HEK293 (cell line): Measurements from ENCODE around the gene ERMN.

Experiments used
- CTCF ChIA-PET: fragments of 350-600 bp; formaldehyde crosslinking; extraction: SDS; loops from one replicate; lab custom pipeline; 2021; ENCODE audit warnings: antibody characterized with exemption; lab: Yijun Ruan, JAX
- POLR2A ChIA-PET: fragments of 300-600 bp; formaldehyde crosslinking; extraction: SDS; loops from one replicate; lab custom pipeline; 2020; ENCODE audit warnings: antibody characterized with exemption, inconsistent platforms; lab: Yijun Ruan, JAX
- H3K27ac ChIP-seq: fragments of 200-500 bp; sonication (Bioruptor generic); 2 replicates; pipeline ENCODE4 v1.5.1; 2014; ENCODE audit warnings: low read depth, low read length, control low read depth, inconsistent platforms; ENCODE audit errors: extremely low read depth
- H3K36me3 ChIP-seq, 2 experiments: fragments of 200-500 bp in 1 of 2; sonication (Bioruptor generic) in 1 of 2; 1 replicate in 1 of 2; 2 replicates in 1 of 2; pipeline ENCODE4 v1.5.1; 2014 to 2017; ENCODE audit warnings: inconsistent platforms in 2 of 2, low read length in 2 of 2; ENCODE audit not compliant: control insufficient read depth in 2 of 2, insufficient read depth in 1 of 2
- H3K4me1 ChIP-seq: fragments of 200-500 bp; sonication (Bioruptor generic); 2 replicates; pipeline ENCODE4 v1.5.1; 2014; ENCODE audit warnings: mild to moderate bottlenecking, low read length, inconsistent platforms; ENCODE audit not compliant: control insufficient read depth, insufficient read depth
- H3K4me3 ChIP-seq: 2 replicates; pipeline ENCODE4 v1.5.1; 2011; ENCODE audit warnings: low read depth, mild to moderate bottlenecking, control low read depth, low read length, moderate library complexity
- H3K9me3 ChIP-seq: fragments of 200-500 bp; sonication (Bioruptor generic); 2 replicates; pipeline ENCODE4 v1.5.1; 2014; ENCODE audit warnings: low read depth, low read length, inconsistent platforms; ENCODE audit not compliant: control insufficient read depth, insufficient read depth
- AEBP2 ChIP-seq: fragments of 450-650 bp; formaldehyde crosslinking; IDR thresholded peaks from 2 replicates; pipeline ENCODE4 v1.5.1; 2016; ENCODE audit warnings: missing biosample characterization, missing genetic modification characterization, borderline replicate concordance
- SCRT1 ChIP-seq: fragments of 450-650 bp; formaldehyde crosslinking; IDR thresholded peaks from 2 replicates; pipeline ENCODE4 v1.5.1; 2016; ENCODE audit warnings: missing biosample characterization, missing genetic modification characterization, borderline replicate concordance
- ZBTB44 ChIP-seq: fragments of 450-650 bp; IDR thresholded peaks from 2 replicates; pipeline ENCODE4 v1.5.1; 2018; ENCODE audit warnings: missing biosample characterization, mild to moderate bottlenecking, missing genetic modification characterization
- ZBTB48 ChIP-seq: fragments of 450-650 bp; formaldehyde crosslinking; IDR thresholded peaks from 2 replicates; pipeline ENCODE4 v1.5.1; 2016; ENCODE audit warnings: missing biosample characterization, missing genetic modification characterization
- ZNF157 ChIP-seq: fragments of 450-650 bp; formaldehyde crosslinking; IDR thresholded peaks from 2 replicates; pipeline ENCODE4 v1.5.1; 2016; ENCODE audit warnings: missing biosample characterization, missing genetic modification characterization
- ZNF280D ChIP-seq: fragments of 450-650 bp; formaldehyde crosslinking; IDR thresholded peaks from 2 replicates; pipeline ENCODE4 v1.5.1; 2016; ENCODE audit warnings: missing biosample characterization, missing genetic modification characterization
- ZNF549 ChIP-seq: fragments of 450-650 bp; IDR thresholded peaks from 2 replicates; pipeline ENCODE4 v1.5.1; 2018; ENCODE audit warnings: missing biosample characterization, missing genetic modification characterization, mild to moderate bottlenecking, inconsistent platforms, moderate library complexity
- ZNF76 ChIP-seq: fragments of 450-650 bp; formaldehyde crosslinking; IDR thresholded peaks from 2 replicates; pipeline ENCODE4; 2016; ENCODE audit warnings: low read depth, missing biosample characterization, missing genetic modification characterization, borderline replicate concordance
- ZNF768 ChIP-seq: fragments of 450-650 bp; formaldehyde crosslinking; IDR thresholded peaks from 2 replicates; pipeline ENCODE4 v1.5.1; 2018; ENCODE audit warnings: missing biosample characterization, mild to moderate bottlenecking, missing genetic modification characterization
- ZNF843 ChIP-seq: fragments of 450-650 bp; formaldehyde crosslinking; IDR thresholded peaks from 2 replicates; pipeline ENCODE4 v1.5.1; 2016; ENCODE audit warnings: missing biosample characterization, missing genetic modification characterization
- TF ChIP-seq, protein P1 (sequence below): fragments of 450-650 bp; formaldehyde crosslinking; IDR thresholded peaks from 2 replicates; pipeline ENCODE4 v1.5.1; 2016; ENCODE audit warnings: missing biosample characterization, missing genetic modification characterization
- TF ChIP-seq, protein P2 (sequence below): fragments of 450-650 bp; formaldehyde crosslinking; IDR thresholded peaks from 2 replicates; pipeline ENCODE4 v1.5.1; 2016; ENCODE audit warnings: missing biosample characterization, missing genetic modification characterization

Gene ERMN

GRCh38 chr2:157334335-157334734 lies 8.7 kb upstream of the ERMN start:
- CTCF ChIA-PET: interaction anchor here (0.9 to 6.3 kb wide), 7 partner anchors 9 to 656 kb away, joined by 3 to 100 read pairs (median 4); partner anchors contain the start of gene ERMN
- Histone ChIP-seq H3K4me3 (no peak overlapping the region), H3K4me1 (no peaks in the 10 kb centered on the region), H3K36me3 (no peaks in the 10 kb centered on the region), H3K9me3 (no peaks in the 10 kb centered on the region), H3K27ac (no peak overlapping the region)
- TF ChIP-seq ZBTB44 (tag by site-specific recombination): no peak
- TF ChIP-seq ZBTB48 (tag by site-specific recombination): no peak
- no peak for TF ChIP-seq ZNF843
- no peak for TF ChIP-seq ZNF280D (tag by site-specific recombination)
- TF ChIP-seq AEBP2 (tag by site-specific recombination): no peak
- no peak for TF ChIP-seq ZNF549 (tag by site-specific recombination)
- no peak for TF ChIP-seq SCRT1
- TF ChIP-seq, protein P1, sequence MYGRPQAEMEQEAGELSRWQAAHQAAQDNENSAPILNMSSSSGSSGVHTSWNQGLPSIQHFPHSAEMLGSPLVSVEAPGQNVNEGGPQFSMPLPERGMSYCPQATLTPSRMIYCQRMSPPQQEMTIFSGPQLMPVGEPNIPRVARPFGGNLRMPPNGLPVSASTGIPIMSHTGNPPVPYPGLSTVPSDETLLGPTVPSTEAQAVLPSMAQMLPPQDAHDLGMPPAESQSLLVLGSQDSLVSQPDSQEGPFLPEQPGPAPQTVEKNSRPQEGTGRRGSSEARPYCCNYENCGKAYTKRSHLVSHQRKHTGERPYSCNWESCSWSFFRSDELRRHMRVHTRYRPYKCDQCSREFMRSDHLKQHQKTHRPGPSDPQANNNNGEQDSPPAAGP: no peak
- POLR2A ChIA-PET: no interaction called here

GRCh38 chr2:157333304-157334047 lies 7.9 kb upstream of the ERMN start:
- Histone ChIP-seq H3K36me3 (no peaks in the 10 kb centered on the region), H3K4me1 (no peaks in the 10 kb centered on the region), H3K4me3 (no peak overlapping the region), H3K27ac (no peak overlapping the region), H3K9me3 (no peaks in the 10 kb centered on the region)
- CTCF ChIA-PET: interaction anchor here (0.9 to 6.3 kb wide), 5 partner anchors 13 to 656 kb away, joined by 3 to 87 read pairs (median 4); no protein-coding TSS in a partner anchor
- TF ChIP-seq ZNF76 (tag by site-specific recombination) (no peak), ZNF157 (tag by site-specific recombination) (no peak), ZNF768 (tag by site-specific recombination) (no peak)
- TF ChIP-seq, protein P2, sequence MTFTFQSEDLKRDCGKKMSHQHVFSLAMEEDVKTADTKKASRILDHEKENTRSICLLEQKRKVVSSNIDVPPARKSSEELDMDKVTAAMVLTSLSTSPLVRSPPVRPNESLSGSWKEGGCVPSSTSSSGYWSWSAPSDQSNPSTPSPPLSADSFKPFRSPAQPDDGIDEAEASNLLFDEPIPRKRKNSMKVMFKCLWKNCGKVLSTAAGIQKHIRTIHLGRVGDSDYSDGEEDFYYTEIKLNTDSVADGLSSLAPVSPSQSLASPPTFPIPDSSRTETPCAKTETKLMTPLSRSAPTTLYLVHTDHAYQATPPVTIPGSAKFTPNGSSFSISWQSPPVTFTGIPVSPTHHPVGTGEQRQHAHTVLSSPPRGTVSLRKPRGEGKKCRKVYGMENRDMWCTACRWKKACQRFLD (tag by site-specific recombination): no peak
- POLR2A ChIA-PET: no interaction called here
